COLO668 (cell line): ENCODE measurements around the gene SH2D4B.
"Not testable (repeated sequence)": the region's sequence is repeated elsewhere in the genome, so short reads cannot be mapped to it uniquely, and the experiment has no call there.

Experiments used
- DNase-seq: peaks from one replicate; lab custom pipeline; 2025; ENCODE audit not compliant: unreplicated experiment; lab: John Stamatoyannopoulos, UW

The SH2D4B gene

DNA sequence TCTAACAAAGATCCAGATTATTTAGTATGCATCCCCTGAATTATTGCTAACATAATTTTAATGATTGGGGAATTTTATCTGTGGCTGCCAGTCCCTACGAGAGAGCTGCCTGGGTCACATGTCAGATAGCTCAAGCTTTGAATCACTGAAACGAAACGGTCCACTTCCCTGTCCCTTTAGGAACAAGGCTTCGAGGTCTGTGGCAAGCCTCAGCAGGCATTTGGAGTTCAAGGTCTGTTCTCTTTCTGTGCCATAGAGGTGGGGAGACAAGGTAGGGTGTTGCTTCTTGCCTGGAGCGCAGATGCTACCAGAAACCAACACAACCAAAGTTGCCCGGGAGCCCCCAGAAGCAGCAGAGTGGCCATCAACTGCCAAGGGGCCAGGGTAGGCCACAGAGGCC is 13.9 kb upstream of the SH2D4B start:
- DNase-seq, result no peak

DNA sequence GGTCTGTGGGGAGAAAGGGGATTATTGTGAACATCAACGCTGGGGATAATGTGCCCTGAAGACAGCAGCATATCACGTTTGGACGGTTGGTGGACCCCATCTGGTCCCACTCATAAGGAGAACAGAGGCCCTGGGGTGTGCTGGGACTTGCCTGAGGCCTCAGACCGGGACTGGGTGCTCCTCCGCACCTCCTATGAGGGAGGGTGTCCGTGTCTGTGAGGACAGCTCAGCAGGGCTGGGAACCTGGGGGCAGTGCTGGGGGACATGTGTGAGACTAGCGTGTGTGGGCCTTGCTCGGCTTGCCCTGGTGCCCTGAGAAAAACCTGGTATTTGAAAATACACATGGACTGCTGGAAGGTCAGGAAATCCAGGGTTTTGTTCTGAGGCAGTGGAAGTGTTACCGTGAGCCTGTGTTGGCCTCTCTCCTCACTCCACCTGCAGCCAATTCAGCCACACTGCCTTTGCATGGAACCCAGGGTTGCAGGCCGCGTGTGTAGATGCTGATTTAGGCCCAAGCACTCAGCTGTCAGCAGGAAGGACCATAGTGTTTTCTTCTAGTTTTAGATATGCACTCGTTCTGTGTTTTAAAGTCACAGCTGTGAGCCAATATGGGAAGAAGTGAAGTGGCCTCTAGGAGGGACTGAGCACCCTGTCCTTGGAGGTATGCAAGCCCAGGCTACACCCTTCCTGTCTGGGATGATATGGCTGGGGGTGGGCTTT is 13.4 kb upstream of the SH2D4B start:
- no peak for DNase-seq

DNA sequence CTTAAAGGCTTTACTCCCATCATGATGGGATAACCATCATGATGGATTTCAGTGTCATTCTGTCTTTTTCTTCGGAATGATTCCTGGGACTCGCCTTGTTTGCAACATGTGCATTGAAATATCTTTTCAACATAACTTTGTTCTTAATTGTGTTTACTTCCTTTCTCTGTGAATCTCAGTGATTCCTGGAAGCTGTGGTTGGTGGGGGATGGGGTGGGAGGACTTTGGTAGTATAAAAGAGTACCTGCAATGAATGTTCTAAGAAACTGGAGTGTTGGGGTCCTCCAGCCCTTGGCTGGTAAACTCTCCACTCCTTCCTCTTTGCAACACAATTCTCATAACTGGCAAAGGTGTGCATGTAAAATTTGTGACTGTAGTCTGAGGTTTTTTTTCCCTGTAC is 11.5 kb upstream of the SH2D4B start:
- no peak for DNase-seq

DNA sequence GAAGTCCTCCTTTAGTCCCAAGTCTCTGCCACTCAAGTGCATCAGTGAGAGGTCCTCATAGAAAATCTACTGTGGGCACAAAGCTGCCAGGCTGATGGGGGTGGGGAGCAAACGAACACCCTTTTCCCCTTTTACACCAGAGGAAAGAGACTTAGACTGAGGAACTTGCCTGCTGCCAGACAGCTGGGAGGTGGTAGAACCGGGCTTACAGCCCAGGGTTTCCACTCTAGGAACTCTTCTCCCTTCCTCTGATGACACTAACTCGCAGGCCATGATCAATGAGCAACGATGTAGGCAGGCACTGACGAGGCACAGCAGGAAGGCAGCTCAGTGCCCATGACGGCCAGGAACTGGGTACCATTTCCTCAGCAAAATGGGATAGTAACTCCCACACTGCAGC is 11.0 kb upstream of the SH2D4B start:
- no peak for DNase-seq

DNA sequence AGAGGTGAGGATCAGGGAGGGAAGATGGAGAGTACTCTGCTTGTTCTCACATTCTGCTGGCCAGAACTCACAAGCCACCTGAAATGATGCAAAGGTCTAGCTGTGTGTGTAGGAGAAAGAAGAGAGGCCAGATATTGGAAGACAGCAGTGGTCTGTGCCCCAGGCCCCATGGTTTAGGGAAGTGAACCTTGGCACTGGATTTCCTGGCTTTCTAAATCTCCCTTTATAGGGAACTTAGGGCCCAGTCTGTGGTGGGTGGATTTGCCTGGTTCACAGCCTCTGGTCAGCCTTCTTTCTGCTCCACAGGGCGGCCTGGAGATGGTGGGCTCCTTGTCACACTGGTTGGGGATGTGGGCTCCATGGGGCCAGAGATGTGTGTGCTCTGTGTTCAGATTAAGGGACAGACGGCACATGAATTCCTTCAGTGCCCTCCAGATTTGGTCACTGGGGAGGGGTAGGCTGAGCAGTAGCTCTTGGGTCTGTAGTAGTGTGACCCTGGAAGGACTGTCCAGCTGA is 9.5 kb upstream of the SH2D4B start:
- no peak for DNase-seq

DNA sequence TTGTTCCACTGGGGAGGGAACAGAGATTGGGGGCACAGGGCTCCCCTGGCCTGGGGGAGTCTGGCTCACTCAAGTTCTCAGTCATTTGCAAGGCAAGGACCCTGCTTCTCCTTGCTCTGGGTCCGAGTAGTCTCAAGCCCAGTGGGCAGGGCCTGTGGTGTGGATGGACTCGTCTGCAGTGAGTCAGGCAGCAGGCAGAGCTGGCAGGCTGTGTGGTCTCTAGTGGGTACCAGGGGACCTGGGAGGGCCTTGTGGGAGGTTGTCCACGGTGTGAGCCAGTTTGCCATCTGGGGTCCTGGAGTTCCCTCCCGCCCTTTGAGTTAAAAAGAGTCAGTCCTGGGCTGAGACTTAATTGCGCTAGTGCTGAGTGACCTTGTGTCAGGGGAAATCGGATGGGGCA is 8.8 kb upstream of the SH2D4B start:
- DNase-seq, result no peak

DNA sequence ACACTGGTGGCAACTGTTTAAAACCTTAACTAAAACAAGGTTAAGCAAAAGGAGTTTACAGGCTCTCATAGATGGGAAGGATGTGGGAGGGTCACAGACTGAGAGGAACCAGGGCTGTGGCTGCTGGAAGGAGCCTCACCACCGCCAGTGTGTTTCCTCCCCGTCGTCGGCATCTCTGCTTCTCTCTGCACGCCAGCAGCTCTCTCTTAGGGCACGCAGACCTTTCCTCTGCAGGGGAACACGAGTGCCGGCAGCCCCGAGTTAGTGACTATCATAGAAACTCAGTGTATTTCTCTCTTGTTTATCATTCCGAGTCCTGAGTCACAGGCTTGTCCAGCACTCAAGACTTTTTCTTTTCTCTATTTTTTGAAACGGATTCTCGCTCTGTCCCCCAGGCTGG is 8.1 kb upstream of the SH2D4B start:
- DNase-seq, result no peak

DNA sequence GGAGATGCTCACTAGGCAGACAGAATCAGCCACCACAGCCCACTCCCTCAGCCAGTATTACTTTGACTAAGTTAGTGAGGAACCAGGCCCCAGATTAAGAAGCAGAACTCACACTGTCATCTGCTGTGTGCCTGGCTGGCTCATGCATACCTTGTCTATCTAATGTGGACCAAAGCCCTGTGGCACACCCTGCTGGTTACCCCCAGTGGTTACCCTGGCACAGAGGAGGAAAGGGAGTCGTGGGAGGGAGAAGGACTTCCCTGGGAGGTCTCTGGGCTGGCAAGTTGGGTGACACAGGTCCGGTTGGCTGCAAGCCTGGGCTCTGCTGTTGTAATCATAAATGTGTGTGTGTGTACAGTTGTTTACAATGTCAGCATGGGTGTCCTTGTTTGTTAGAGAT is 7.5 kb upstream of the SH2D4B start:
- DNase-seq, result peak; percentile 5

DNA sequence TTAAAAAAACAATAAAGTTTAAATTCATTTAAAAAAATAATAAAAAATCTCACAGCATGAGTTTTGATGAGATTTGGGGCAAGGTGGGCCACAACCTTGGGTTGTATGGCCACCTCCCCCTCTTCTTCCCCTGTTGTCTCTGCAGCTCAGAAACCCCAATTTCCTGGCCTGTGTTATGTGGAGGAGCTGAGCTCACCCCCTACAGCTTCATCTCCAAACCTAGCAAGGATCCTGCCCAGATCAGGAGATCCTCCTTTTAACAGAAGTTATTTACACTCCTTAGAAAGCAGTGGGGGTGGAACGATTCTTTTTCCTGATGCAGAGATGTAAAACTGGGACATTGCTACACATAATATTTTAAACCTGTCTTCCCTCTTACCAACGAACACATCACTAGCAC is 6.9 kb upstream of the SH2D4B start:
- DNase-seq, result no peak

DNA sequence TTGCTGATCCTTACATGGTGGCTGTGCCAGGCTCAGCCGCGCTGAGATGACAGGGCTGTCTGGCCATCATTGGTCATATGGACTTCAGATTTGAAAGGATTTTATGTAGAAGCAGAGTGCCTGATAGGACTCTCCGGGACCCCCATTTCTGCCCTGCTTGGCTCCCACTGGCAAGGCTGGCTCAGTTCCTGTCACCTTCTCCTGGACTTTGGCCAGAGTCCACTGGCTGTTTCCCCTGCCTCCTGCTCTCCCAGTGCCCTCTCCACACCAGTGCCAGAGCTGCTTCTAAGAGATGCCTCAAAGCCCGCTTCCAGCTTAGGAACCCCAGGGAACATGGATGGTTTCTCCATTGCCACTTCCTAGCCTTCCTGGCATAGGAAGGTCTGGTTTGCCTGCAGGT is 5.1 kb upstream of the SH2D4B start:
- DNase-seq, result no peak

DNA sequence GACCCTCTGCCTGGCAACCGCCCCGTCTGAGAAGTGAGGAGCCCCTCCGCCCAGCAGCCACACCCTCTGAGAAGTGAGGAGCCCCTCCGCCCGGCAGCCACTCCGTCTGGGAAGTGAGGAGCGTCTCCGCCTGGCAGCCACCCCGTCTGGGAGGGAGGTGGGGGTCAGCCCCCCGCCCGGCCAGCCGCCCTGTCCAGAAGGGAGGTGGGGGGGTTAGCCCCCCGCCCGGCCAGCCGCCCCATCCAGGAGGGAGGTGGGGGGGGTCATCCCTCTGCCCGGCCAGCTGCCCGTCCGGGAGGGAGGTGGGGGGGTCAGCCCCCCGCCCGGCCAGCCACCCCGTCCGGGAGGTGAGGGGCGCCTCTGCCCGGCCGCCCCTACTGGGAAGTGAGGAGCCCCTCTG is 3.6 kb upstream of the SH2D4B start:
- not testable (repeated sequence) for DNase-seq

DNA sequence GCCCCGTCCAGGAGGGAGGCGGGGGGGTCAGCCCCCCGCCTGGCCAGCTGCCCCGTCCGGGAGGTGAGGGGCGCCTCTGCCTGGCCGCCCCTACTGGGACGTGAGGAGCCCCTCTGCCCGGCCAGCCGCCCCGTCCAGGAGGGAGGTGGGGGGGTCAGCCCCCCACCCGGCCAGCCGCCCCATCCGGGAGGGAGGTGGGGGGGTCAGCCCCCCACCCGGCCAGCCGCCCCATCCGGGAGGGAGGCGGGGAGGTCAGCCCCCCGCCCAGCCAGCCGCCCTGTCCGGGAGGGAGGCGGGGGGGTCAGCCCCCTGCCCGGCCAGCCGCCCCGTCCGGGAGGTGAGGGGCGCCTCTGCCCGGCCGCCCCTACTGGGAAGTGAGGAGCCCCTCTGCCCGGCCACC is 3.1 kb upstream of the SH2D4B start:
- not testable (repeated sequence) for DNase-seq

DNA sequence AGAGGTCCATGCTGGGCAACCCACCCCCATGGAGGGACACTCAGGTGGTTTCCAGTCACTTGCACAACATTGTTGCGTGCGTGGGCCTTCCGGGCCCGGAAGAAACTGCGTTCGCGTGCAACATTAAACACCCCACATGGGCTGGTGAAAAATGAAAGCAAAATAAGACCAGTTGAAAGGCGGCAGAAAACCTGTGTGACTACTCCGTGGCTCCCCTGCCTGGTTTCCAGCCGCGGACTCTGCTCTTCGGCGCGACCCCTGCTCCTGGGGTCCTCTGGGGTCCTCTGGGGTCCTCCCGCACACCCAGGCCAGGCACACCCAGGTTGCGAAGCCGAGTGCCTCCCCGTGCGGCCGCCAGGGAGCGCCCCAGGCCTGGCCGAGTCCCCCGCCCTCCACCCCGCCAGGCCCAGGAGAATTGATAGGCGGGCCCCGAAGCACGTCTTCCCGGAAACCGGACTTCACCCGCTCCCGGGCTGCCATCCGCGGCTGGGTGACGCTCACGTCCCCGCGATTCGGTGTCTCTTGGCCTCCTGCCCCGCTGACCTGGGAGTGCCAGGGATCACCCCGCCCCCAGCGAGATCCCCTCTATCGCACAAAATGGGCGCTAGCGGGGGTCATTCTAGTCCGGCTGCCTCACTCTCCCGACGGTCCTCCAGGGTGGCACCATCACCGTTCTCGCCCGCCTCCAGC is 1.9 kb upstream of the SH2D4B start:
- DNase-seq, result peak; percentile 78

DNA sequence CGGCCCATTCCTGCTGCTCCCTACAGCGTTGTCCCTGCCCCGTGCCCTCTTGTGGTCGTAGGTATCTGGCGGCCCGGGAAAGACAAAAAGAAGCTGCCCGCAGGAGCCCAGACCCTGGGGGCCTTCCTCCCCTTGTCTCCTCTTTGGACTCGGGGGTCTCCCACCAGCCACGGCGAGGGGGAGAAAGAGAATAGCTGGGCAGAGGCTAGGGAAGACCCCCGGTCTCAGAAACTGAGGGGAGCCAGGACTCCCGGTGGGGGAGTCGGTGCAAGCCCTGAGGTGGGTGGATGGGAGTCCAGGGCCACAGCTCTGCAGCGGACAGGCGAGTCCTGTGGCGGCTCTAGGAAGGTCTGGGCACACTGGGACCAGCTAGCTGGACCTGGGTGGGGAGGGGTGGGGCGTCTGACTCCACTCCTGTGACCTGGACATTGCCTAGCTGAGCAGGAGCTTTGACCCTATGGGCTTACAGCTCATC is 1.3 kb upstream of the SH2D4B start:
- DNase-seq, result no peak

DNA sequence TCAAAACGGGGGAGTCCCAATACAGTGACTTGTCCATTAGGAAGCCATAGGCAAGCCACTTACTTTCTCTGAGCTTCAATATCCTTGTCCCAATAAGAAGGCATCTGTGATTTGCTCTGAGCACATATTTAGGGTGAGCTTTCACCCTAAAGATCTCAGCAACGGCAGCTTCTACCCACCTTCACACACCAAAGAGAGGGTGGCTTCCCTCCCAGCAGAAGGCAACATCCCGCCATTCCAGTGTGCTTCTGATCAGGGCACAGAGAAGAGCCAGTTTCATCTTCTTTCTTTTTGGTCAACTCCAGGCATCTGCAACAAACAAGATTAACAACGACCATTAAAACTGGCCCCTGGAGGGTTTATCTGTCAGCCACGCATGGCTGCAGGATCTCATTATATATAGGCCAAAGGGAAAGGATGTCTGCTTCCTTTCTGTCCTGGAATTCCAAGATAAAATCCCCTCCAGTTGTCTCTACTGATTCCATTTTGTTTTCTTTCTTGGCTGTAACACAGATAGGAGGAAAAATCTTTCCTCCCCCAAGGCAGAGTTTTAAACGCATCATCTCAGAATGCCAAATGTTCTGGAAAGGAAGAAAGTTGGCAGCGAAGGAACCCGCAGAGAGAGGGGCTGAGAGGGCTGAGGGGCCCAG is 491 bp upstream of the SH2D4B start:
- DNase-seq, result no peak

DNA sequence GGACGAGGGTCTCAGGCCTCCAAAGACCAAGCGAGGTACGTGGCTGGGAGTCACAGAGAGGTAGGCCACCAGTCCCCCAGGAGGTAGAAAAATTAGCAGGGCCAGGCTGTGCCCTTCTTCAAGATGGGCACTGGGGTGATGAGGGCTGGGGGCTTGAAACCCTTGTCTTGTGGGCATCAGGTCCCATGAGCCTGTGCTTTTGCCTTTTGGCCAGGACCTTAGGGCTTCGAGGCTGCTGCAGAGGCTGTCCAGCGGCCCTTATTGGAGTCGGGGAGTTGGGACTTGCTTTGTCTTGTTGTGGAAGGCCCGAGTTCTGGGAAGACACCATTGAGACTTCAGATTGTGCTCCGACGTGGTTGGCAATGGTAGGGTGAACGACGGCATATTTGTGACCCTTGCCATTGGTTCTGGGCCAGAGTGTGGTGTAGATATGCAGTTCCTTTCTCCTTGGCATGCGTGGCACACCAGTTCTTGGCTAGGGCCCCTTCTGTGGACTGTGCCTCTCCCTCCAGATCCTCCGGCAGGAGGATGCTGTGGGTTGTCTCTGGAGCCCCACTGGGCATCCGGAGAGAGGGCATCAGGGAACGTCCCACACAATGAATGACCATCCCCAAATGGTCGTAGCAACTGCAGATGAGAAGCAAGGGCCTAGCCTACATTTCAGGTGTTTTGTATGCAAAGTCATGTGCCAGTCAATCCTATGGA is 931 bp downstream of the SH2D4B start:
- no peak for DNase-seq

DNA sequence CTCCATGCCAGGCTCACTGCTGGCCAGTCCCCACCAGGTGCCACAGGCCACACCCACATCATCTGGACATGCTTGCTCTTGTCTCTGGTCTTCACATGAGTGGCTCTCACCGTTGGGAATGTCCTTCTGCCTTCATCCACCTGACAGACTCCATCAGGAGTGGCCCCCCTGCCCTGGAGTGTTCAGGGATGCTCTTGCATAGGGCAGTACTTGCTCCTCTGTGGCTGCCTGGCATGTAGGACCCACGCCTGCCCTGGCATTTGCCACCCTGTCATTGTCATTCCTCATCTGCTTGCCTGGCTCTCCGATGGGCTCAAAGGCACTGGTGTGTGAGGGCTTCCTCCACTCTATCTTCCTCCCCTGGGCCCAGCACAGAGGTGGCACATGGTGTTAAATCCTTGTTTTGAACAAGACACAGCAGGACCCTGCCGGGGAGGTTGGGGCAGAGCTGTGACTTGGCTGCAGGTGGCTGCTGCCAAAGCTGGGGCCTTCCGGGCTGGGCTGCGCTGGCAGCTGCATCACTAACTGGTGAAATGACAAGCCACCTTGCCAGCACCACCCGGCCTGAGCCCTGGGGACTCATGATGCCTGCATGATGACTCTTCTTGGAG is 1.8 kb downstream of the SH2D4B start:
- no peak for DNase-seq

DNA sequence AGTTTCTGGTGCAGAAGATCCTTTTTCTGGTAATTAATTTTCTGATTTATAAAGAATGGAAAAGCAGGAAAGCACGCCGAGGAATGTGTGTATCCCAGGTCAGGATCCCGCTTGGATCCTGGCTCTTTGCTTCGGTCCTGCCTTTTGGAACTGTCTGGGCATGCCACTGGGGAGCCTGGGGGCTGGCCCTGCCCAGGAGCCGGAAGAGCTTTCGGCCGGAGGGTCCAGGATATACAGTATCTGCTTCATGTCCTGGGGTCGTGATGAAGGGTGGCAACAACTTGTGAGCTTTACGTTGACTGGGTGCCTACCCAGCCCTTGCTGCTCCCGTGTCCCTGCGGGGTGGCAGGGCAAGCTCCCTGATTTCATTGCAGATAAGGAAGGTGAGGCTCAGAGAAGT is 2.4 kb downstream of the SH2D4B start:
- no peak for DNase-seq

DNA sequence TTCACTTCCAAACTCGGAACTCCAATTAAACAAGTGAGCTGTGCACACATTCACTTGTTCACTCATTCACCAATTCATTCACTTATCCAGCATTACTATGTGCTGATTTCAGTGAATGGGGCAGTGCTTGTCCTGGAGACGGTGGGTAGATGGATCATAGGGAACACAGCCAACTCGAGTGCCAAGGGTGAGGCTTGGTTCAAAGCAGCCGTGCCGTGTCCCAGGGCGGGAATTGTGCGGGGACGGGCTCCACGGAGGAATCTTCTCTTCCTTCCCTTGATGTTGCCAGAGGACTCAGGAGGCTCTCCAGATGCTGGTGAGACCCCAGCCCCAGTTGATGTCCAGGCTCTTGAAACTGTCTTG is 2.9 kb downstream of the SH2D4B start:
- DNase-seq, result no peak

DNA sequence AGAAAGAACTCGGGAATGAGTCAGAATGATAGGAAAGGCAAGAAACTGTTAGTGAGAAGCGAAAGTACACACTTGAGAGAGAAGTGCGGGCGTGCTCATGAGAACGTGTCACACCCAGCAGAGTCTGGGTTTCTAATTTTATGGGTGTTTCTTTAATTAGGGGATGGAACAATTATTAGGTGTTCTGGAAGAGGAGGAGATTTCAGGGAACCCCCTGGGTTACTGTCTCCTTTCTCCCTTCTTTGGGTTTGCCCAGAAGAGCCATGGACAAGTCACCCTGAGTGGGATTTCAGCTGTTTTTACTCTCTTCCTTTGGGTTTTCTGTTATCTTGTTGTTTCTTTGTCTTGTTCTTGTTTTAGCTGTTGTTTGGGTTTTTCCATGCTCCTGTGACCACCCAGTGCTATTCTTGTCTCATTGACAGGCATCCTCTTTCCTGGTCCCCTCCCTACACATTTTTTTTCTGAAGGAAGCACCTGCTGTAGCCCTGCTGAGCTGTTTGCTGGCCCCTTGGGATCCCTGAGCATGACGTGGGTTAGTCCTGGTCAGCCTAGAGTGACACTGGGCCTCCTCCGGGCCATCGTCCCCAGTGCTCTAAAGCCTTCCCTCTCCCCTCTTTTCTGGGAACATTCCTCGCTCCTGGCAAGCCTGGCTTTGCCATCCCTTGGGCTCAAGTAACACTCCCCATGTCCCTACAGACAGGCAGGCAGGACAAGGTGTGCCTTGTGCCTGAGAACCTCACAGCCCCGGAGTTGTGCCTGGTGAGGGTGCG is 3.5 kb downstream of the SH2D4B start:
- no peak for DNase-seq
